Prostate gland (tissue), 2 donors: ENCODE results near the gene ANTXR1. TPM values are rescaled to one million over a fixed set of nuclear protein-coding genes. Genes with fewer than 3 reads are reported as not detected.

Experiments used
- DNase-seq: peaks from one replicate; pipeline ENCODE4 v3.0.0-alpha.2; 2019; ENCODE audit warnings: low spot score
- H3K27ac ChIP-seq, 2 donors: fragments of 200-600 bp; sonication (generic); 2 replicates each; pipeline ENCODE4 v1.5.1; 2017 to 2019
- H3K27me3 ChIP-seq: fragments of 200-600 bp; sonication (generic); replicated peaks from 2 replicates; pipeline ENCODE4 v1.5.1; 2019; ENCODE audit not compliant: insufficient read depth
- H3K36me3 ChIP-seq, 2 donors: fragments of 200-600 bp; sonication (generic); 1 replicate in 1 of 2; 2 replicates in 1 of 2; pipeline versions ENCODE4 v1.5.1 to v1.8.1; 2017 to 2019
- H3K4me1 ChIP-seq: fragments of 200-600 bp; sonication (generic); replicated peaks from 2 replicates; pipeline ENCODE4 v1.5.1; 2019
- H3K4me3 ChIP-seq, 2 donors: fragments of 200-600 bp; sonication (generic); 2 replicates each; pipeline ENCODE4 v1.5.1; 2017 to 2019
- H3K9me3 ChIP-seq: fragments of 200-600 bp; sonication (generic); 2 replicates; pipeline ENCODE4 v1.5.1; 2017
- CTCF ChIP-seq, 4 experiments: fragments of 200-600 bp in 2 of 4; fragments of 450-650 bp in 2 of 4; sonication (generic) in 2 of 4; IDR thresholded peaks; 1 replicate in 3 of 4; 2 replicates in 1 of 4; pipeline ENCODE4 v1.5.1; 2016 to 2019; ENCODE audit warnings: antibody characterized with exemption in 4 of 4, mild to moderate bottlenecking in 2 of 4, moderate library complexity in 2 of 4
- POLR2A ChIP-seq: fragments of 450-650 bp; IDR thresholded peaks from one replicate; pipeline ENCODE4 v1.6.1; 2016; ENCODE audit warnings: antibody characterized with exemption, mild to moderate bottlenecking
- POLR2AphosphoS5 ChIP-seq: sonication (generic); formaldehyde crosslinking; IDR thresholded peaks from one replicate; pipeline ENCODE4 v1.6.1; 2017; ENCODE audit warnings: antibody characterized with exemption
- WGBS: methylation state at CpG from one replicate; pipeline ENCODE4 v1.1.5; 2018; 5-methylcytosine and 5-hydroxymethylcytosine counted together
- intact Hi-C: fragments of 100-400 bp; cut with DNase I; formaldehyde crosslinking; loops from one replicate; pipeline ENCODE4 v1.14.2; 2022
- total RNA-seq, 2 donors: library from RNA; depleted of rRNA; stranded (reverse); fragments of >200 nt; gene quantifications; one replicate each; pipeline ENCODE4 v1.1.0, GENCODE V29; 2016

The ANTXR1 gene
- total RNA-seq, 2 donors from 2014 or later = 25.8 to 48.7 TPM

- Histone ChIP-seq H3K9me3 (no peaks in the 10 kb centered on the region), H3K36me3 (no peaks in the 10 kb centered on the region), H3K27me3 (no peaks in the 10 kb centered on the region), H3K4me1 (no peaks in the 10 kb centered on the region), H3K4me3 (no peak overlapping the region), H3K27ac (no peak overlapping the region)
- intact Hi-C loops = loop anchor here (10.0 kb wide), 1 partner anchor 89 kb away; the partner anchor contains the start of gene ANTXR1
- 84% methylated on average over 5 of the region's 5 CpGs for WGBS
- no peak for DNase-seq
- TF ChIP-seq POLR2A = no peak
- no peak for TF ChIP-seq CTCF (IDR thresholded peaks at IDR 0.05)
- TF ChIP-seq POLR2AphosphoS5 = no peak
Measured at GRCh38 chr2:69103419-69103818, 90.4 kb downstream of the ANTXR1 start.

GRCh38 chr2:69104261-69104660 is 91.3 kb downstream of the ANTXR1 start:
- no peak for DNase-seq
- H3K4me1 ChIP-seq = no peaks in the 10 kb centered on the region
- H3K36me3 ChIP-seq = no peaks in the 10 kb centered on the region
- no peaks in the 10 kb centered on the region for H3K9me3 ChIP-seq
- no peak overlapping the region for H3K27ac ChIP-seq
- H3K27me3 ChIP-seq = no peaks in the 10 kb centered on the region
- WGBS = 56% methylated on average over 3 of the region's 3 CpGs
- TF ChIP-seq POLR2AphosphoS5 = no peak
- no peak for TF ChIP-seq CTCF (IDR thresholded peaks at IDR 0.05)
- no peak for TF ChIP-seq POLR2A
- no peak overlapping the region for H3K4me3 ChIP-seq
- intact Hi-C loops = loop anchor here (10.0 kb wide), 1 partner anchor 89 kb away; the partner anchor contains the start of gene ANTXR1

- DNase-seq = no peak
- Histone ChIP-seq H3K9me3 (no peaks in the 10 kb centered on the region), H3K4me1 (no peaks in the 10 kb centered on the region), H3K27ac (no peak overlapping the region), H3K27me3 (no peaks in the 10 kb centered on the region), H3K36me3 (no peaks in the 10 kb centered on the region), H3K4me3 (no peak overlapping the region)
- intact Hi-C loops = loop anchor here (10.0 kb wide), 1 partner anchor 94 kb away; the partner anchor contains the start of gene ANTXR1
- TF ChIP-seq POLR2A (no peak), CTCF (IDR thresholded peaks at IDR 0.05) (no peak), POLR2AphosphoS5 (no peak)
- WGBS = 14% methylated on average over 4 of the region's 4 CpGs
Measured at GRCh38 chr2:69109255-69109654, 96.3 kb downstream of the ANTXR1 start.

- 15% methylated on average over 1 of the region's 1 CpG for WGBS
- H3K27ac ChIP-seq = no peak overlapping the region
- intact Hi-C loops = no loop called here
Measured at GRCh38 chr2:69111076-69111475, 98.1 kb downstream of the ANTXR1 start.

More at GRCh38 chr2:69111076-69111475, 98.1 kb downstream of the ANTXR1 start:
- peak; percentile 29 for DNase-seq
- Histone ChIP-seq H3K36me3 (no peaks in the 10 kb centered on the region), H3K27me3 (no peaks in the 10 kb centered on the region), H3K4me1 (no peaks in the 10 kb centered on the region), H3K9me3 (no peaks in the 10 kb centered on the region), H3K4me3 (no peak overlapping the region)
- peak; percentile 64 for TF ChIP-seq POLR2AphosphoS5
- no peak for TF ChIP-seq CTCF (IDR thresholded peaks at IDR 0.05)
